Panc1 (cell line): Measurements from ENCODE around the gene INPP5A. TPM values are rescaled to one million over a fixed set of nuclear protein-coding genes. Genes with fewer than 3 reads are reported as not detected.

Source experiments
- ATAC-seq: fragments of 200-7000 bp; cut with Tn5 transposase; 2 replicates; pipeline ENCODE4 v1.9.1; 2020; ENCODE audit warnings: mild to moderate bottlenecking, moderate library complexity
- BruUV-seq: library from RNA; stranded (reverse); fragments of 400-500 nt; replicated peaks from 2 replicates; lab custom pipeline; 2021; lab: Mats Ljungman, UMichigan
- CTCF ChIA-PET: fragments of 300-600 bp; sonication (Branson Sonifier 250); formaldehyde crosslinking; loops from one replicate; lab custom pipeline; 2022; ENCODE audit warnings: antibody characterized with exemption; lab: Charles Lee
- POLR2A ChIA-PET: fragments of 300-600 bp; sonication (Branson Sonifier 250); formaldehyde crosslinking; loops from one replicate; lab custom pipeline; 2022; ENCODE audit warnings: antibody characterized with exemption; lab: Charles Lee
- DNase-seq: peaks from one replicate; pipeline ENCODE4 v3.0.0-alpha.2; 2010; ENCODE audit warnings: low read depth, low spot score
- H3K27ac ChIP-seq: 2 replicates; pipeline ENCODE4 v1.5.1; 2011; ENCODE audit warnings: mild to moderate bottlenecking, low read length, inconsistent platforms
- H3K27me3 ChIP-seq: fragments of 200-500 bp; sonication (Bioruptor generic); 2 replicates; pipeline ENCODE4 v1.6.0; 2014; ENCODE audit warnings: low read length, inconsistent platforms; ENCODE audit not compliant: control insufficient read depth, insufficient read depth
- H3K36me3 ChIP-seq: fragments of 200-500 bp; sonication (Bioruptor generic); 2 replicates; pipeline ENCODE4 v1.5.1; 2014; ENCODE audit warnings: inconsistent platforms, mild to moderate bottlenecking, low read length, moderate library complexity; ENCODE audit not compliant: control insufficient read depth, insufficient read depth
- H3K4me1 ChIP-seq: 2 replicates; pipeline ENCODE4 v1.5.1; 2011; ENCODE audit warnings: inconsistent platforms, mild to moderate bottlenecking, low read length, moderate library complexity; ENCODE audit not compliant: control insufficient read depth, insufficient read depth
- H3K4me3 ChIP-seq, 2 experiments: 2 replicates each; pipeline ENCODE4 v1.5.1; 2011 to 2012; ENCODE audit warnings: low read depth in 2 of 2, low read length in 2 of 2, mild to moderate bottlenecking in 2 of 2, inconsistent platforms in 1 of 2, moderate library complexity in 1 of 2
- H3K9me3 ChIP-seq: fragments of 200-500 bp; sonication (Bioruptor generic); 2 replicates; pipeline ENCODE4 v1.5.1; 2014; ENCODE audit warnings: low read depth, mild to moderate bottlenecking, inconsistent platforms, low read length, moderate library complexity; ENCODE audit not compliant: control insufficient read depth, insufficient read depth
- POLR2AphosphoS5 ChIP-seq: IDR thresholded peaks from 2 replicates; pipeline ENCODE4 v1.6.1; 2012; ENCODE audit warnings: mild to moderate bottlenecking, low read depth, low read length, moderate library complexity
- SIN3A ChIP-seq: IDR thresholded peaks from 2 replicates; pipeline ENCODE4 v1.6.1; 2012; ENCODE audit warnings: low read depth, mild to moderate bottlenecking, low read length, moderate library complexity, borderline replicate concordance; ENCODE audit not compliant: insufficient read depth
- TCF7L2 ChIP-seq: IDR thresholded peaks from 2 replicates; pipeline ENCODE4 v1.6.1; 2011; ENCODE audit warnings: mild to moderate bottlenecking, low read depth, low read length, inconsistent platforms
- in situ Hi-C: cut with HindIII; loops from 2 replicates; pipeline ENCODE4 v1.10.0; 2016; ENCODE audit warnings: low sequenced_read_pairs, low pct_unique_long_range_greater_than_20kb
- intact Hi-C: fragments of 100-400 bp; cut with micrococcal nuclease; formaldehyde crosslinking; loops from one replicate; pipeline ENCODE4 v1.10.0; 2022; ENCODE audit not compliant: unreplicated experiment
- total RNA-seq: library from RNA; stranded (reverse); gene quantifications from one replicate; pipeline ENCODE4 v1.2.1, GENCODE V29; 2021; ENCODE audit not compliant: unreplicated experiment
- TF ChIP-seq, protein P1 (sequence below): fragments of 450-650 bp; IDR thresholded peaks from 2 replicates; pipeline ENCODE4 v1.5.1; 2017; ENCODE audit warnings: mild to moderate bottlenecking
- TF ChIP-seq, protein P2 (sequence below), 2 experiments: IDR thresholded peaks; 2 replicates each; pipeline ENCODE4 v1.6.1; 2011 to 2012; ENCODE audit warnings: low read depth in 2 of 2, control low read depth in 1 of 2, low read length in 1 of 2, mild to moderate bottlenecking in 1 of 2, moderate library complexity in 1 of 2; ENCODE audit not compliant: insufficient read depth in 1 of 2

Gene INPP5A
- total RNA-seq, 1 experiment from 2014 or later = 60.0 TPM

DNA sequence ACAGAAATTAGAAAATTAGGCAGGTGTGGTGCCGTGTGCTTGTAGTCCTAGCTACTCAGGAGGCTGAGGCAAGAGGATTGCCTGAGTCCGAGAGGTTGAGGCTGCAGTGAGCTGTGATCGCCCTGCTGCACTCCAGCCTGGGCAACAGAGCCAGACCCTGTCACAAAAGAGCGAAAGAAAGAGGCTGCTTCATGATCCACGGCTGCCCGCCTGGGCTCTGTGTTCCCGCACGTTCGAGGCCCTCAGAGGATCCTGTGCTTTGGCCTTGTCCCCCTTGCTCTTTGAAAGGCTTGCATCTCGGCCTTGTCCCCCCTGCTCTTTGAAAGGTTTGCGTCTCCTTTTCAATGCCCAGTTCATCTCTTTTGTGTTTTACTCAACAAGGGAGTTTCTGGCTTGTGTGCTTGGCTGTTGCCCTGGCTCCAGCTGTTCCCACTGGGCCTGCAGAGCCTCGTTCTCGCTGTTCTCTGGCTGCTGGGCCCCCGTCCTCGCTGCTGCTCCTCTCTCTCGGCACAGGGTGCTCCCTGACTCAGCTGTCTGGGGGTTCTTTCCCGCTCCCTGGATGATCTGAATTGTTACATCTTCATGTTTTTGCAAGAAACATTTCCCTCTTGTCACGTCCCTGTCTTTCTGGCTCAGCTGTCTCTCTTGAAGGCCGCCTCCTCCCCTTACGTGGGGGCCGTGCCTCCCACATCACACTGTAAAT lies 45.1 kb upstream of the INPP5A start:
- DNase-seq = no peak
- Histone ChIP-seq H3K4me1 (peaks cover 11% of the 10 kb centered on the region; the same call in 1 of the 2 replicates), H3K27ac (no peak overlapping the region), H3K36me3 (no peaks in the 10 kb centered on the region), H3K4me3 (no peak overlapping the region), H3K9me3 (no peaks in the 10 kb centered on the region), H3K27me3 (no peaks in the 10 kb centered on the region)
- ChIA-PET POLR2A (no interaction called here), CTCF (no interaction called here)
- intact Hi-C loops (no loop called here), in situ Hi-C loops (no loop called here)
- no TSS peak for BruUV-seq
- no peak for ATAC-seq
- TF ChIP-seq SIN3A (no peak), POLR2AphosphoS5 (no peak), TCF7L2 (no peak)
- TF ChIP-seq, protein P1, sequence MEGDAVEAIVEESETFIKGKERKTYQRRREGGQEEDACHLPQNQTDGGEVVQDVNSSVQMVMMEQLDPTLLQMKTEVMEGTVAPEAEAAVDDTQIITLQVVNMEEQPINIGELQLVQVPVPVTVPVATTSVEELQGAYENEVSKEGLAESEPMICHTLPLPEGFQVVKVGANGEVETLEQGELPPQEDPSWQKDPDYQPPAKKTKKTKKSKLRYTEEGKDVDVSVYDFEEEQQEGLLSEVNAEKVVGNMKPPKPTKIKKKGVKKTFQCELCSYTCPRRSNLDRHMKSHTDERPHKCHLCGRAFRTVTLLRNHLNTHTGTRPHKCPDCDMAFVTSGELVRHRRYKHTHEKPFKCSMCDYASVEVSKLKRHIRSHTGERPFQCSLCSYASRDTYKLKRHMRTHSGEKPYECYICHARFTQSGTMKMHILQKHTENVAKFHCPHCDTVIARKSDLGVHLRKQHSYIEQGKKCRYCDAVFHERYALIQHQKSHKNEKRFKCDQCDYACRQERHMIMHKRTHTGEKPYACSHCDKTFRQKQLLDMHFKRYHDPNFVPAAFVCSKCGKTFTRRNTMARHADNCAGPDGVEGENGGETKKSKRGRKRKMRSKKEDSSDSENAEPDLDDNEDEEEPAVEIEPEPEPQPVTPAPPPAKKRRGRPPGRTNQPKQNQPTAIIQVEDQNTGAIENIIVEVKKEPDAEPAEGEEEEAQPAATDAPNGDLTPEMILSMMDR = no peak
- TF ChIP-seq, protein P2, sequence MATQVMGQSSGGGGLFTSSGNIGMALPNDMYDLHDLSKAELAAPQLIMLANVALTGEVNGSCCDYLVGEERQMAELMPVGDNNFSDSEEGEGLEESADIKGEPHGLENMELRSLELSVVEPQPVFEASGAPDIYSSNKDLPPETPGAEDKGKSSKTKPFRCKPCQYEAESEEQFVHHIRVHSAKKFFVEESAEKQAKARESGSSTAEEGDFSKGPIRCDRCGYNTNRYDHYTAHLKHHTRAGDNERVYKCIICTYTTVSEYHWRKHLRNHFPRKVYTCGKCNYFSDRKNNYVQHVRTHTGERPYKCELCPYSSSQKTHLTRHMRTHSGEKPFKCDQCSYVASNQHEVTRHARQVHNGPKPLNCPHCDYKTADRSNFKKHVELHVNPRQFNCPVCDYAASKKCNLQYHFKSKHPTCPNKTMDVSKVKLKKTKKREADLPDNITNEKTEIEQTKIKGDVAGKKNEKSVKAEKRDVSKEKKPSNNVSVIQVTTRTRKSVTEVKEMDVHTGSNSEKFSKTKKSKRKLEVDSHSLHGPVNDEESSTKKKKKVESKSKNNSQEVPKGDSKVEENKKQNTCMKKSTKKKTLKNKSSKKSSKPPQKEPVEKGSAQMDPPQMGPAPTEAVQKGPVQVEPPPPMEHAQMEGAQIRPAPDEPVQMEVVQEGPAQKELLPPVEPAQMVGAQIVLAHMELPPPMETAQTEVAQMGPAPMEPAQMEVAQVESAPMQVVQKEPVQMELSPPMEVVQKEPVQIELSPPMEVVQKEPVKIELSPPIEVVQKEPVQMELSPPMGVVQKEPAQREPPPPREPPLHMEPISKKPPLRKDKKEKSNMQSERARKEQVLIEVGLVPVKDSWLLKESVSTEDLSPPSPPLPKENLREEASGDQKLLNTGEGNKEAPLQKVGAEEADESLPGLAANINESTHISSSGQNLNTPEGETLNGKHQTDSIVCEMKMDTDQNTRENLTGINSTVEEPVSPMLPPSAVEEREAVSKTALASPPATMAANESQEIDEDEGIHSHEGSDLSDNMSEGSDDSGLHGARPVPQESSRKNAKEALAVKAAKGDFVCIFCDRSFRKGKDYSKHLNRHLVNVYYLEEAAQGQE (IDR thresholded peaks at IDR 0.05; ENCODE audit: insufficient read depth in 1 of 2, low read depth in 2 of 2, low read length in 1 of 2) = no peak

DNA sequence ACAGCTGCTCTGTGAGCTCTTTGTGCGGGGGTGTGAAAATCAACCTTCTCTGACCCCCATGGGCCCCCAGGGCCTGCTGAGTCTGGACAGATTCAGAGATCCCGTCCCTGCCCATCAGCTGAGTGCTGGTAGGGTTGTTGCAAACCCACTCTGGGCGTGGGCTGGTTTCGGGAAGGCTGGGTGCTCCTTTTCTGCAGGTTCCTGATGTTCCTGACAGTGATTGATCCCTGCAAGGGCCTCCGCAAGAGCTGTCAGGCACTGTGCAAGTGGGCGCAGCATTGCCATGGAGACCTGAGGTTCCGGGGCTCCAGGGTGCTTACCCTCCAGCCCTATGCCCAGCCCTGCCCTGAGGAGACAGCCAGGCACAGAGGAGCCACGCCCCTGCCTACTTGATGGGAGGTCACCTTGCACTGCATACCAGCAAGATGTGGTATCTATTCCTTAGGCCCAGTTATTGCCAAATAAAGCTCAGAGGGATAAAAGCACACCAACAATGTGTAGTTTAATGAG lies 44.3 kb upstream of the INPP5A start:
- H3K27ac ChIP-seq = no peak overlapping the region
- ChIA-PET CTCF (no interaction called here), POLR2A (no interaction called here)
- DNase-seq = no peak
- ATAC-seq = no peak
- peaks cover 11% of the 10 kb centered on the region; the same call in 1 of the 2 replicates for H3K4me1 ChIP-seq
- TF ChIP-seq, protein P2 (IDR thresholded peaks at IDR 0.05; ENCODE audit: insufficient read depth in 1 of 2, low read depth in 2 of 2, low read length in 1 of 2) = no peak
- TF ChIP-seq POLR2AphosphoS5 (no peak), TCF7L2 (no peak), SIN3A (no peak)
- TF ChIP-seq, protein P1 = no peak
- H3K4me3 ChIP-seq = no peak overlapping the region
- no peaks in the 10 kb centered on the region for H3K27me3 ChIP-seq
- intact Hi-C loops (no loop called here), in situ Hi-C loops (no loop called here)
- no TSS peak for BruUV-seq
- H3K36me3 ChIP-seq = no peaks in the 10 kb centered on the region
- no peaks in the 10 kb centered on the region for H3K9me3 ChIP-seq
